Stimulated activated CD8-positive, alpha-beta memory T cell treated with anti-CD3 and anti-CD28 coated beads, Interleukin-7, amount 100 ng/mL, for 24 hours (primary cell): ENCODE results near the gene ECPAS.
"Not testable (repeated sequence)": the region's sequence is repeated elsewhere in the genome, so short reads cannot be mapped to it uniquely, and the experiment has no call there.

Experiments
- DNase-seq: peaks from one replicate; pipeline ENCODE4 v3.0.0-alpha.2; 2020; ENCODE audit warnings: low read depth

The ECPAS gene

DNA sequence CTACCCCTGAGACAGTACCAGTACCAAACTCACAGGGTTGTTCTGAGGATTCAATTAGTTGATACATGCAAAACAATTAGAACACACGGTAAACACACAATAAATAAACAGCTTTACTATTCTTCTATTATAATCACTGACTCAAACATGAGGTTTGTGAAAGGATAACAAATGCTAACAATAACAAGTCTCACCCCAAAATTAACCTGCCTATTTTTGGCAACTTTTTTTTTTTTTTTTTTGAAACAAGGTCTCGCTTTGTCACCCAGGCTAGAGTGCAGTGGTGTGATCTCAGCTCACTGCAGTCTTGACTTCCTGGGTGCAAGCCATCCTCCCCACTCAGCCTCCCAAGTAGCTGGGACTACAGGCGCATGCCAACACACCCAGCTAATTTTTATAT is 6.5 kb downstream of the ECPAS start:
- DNase-seq = no peak

DNA sequence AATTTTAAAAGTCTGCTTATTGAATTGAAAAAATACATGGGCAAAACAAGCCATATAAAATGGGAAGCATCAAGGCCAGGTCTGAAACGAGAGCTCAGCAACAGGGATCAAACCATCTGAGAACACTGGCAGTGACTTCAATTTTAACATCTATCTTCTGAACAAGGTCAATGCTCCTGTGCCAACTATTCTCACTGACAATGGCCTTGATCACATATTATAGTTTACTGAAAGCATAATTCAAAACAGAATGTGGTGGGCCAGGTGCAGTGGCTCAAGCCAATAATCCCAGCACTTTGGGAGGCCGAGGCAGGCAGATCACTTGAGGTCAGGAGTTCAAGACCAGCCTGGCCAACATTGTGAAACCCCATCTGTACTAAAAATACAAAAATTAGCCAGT is 9.0 kb downstream of the ECPAS start:
- DNase-seq = no peak

DNA sequence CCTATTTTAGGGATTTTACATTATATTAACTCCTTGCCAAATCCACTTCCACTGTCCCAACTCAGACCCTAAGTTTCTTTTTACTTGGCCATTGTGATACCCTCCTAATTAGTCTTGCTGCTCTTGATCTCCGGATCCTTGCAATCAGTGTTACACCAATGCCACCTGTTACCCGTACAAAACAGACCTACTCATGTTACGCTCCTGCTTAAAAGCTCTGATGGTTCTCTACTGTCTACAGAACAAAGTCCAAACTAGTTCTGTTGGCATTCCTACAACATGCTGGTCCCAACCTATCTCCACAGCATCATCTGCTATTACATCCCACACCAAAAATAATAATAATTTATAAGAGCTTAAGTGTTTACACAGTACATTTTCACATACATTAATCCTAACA is 9.8 kb downstream of the ECPAS start:
- DNase-seq = no peak

DNA sequence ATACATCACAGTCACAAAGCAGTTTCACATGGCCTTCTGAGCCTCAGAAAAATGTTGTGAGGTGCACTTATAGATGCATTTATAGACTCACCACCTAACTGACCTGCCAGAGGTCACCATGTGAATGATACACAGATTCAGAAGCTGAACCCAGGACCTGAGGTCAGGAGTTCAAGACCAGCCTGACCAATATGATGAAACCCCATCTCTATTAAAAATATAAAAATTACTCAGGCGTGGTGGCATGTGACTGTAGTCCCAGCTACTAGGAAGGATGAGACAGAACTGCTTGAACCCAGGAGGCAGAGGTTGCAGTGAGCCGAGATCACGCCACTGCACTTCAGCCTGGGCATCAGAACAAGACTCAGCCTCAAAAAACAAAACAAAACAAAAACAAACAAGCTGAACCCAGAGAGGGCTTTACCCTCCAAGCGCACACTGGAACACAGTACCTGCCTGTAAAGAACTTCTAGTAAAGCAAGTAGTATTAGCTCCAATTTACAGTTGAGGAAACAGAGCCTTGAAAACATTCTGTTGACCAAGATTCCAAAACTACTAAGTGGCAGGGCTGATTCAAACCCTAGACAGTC is 16.3 kb downstream of the ECPAS start:
- DNase-seq = no peak

DNA sequence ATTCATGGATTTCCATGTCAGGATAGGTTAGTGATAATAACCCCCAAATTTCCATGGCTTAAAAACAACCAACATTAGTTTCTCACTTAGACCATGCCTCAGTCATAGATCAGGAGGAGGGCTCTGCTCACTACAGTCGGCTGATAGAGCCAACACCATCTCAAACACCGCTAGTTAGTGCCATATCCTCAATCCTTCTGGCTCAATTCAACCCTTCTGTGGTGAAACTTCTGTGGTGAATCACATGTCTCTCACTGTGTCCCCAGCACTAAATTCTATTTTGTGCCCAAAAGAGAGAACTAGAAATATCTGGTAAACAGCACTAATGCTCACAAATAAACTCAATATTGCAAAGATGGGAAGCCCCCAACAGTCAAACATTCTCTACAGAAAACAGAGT is 21.1 kb downstream of the ECPAS start:
- DNase-seq = no peak

DNA sequence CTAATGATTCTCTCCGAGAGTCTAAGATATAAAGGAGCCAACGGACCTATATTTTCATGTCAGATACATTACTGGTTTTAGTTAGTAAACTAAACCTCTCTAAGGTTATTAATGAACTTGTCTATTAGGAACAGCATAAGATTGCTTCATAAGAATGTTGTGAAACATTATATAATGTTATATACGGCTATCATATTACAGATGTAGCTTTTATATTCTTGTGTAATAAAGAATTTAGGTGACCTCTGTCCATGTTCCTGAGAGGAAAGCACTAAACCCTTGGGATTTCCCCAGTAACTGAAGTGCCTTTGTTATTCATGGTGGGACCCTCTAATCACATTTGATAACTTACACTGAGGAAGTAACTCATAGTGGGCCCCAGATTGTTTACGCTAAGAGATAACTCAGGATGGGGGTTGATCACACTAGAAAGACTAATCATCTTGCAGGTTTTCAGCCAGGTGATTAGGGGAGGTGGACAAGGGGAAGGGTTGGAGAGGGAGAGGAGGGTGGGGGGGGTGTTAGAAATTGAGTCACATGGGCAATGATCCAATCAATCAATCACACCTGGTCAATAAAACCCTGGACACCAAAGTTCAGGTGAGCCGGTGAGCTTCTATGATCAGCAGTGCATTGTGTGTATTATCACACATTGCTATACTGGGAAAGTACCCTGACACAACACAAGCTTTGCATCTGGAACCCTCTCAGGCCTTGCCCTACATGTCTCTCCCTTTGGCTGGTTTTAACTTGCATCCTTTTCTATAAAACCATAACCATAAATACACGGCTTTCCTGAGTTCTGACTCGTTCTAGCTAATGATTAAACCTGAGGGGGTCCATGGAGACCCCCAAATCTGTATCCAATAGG is 25.8 kb downstream of the ECPAS start:
- DNase-seq = no peak

DNA sequence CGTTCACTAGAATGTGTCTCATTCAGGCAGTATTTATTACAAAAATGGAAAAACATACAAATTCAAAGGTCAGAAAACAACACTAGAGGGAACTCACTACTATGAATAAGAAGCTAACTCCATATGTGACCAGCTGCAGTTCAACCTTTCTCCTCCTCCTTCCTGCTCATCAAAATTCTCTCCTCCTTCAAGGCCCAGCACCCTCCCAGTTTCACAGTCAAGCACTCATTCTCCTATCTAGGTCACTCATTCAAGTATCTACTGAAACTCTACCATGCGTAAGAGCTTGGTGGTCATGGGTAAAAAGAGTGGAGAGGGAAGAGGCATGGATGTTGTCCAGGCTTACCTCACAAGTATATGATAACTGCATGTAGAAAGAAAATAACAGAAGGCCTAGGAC is 27.7 kb downstream of the ECPAS start:
- no peak for DNase-seq

DNA sequence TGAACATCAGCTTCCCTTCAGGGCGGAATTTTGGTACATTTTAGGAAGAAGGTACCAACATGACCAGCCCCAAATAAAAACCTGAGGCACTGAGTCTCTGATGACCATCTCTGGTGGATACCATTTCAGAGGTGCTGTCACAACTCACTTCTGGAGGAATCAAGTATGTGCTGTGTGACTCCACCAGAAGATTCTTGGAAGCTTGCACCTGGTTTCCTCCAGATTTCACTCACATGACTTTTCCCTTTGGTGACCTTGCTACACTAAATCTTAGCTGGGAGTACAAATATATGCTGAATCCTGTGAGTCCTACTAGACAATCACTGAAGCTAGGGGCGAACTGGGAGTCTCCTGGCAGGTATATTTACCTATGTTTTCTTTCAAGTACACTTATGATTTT is 28.5 kb downstream of the ECPAS start:
- no peak for DNase-seq

DNA sequence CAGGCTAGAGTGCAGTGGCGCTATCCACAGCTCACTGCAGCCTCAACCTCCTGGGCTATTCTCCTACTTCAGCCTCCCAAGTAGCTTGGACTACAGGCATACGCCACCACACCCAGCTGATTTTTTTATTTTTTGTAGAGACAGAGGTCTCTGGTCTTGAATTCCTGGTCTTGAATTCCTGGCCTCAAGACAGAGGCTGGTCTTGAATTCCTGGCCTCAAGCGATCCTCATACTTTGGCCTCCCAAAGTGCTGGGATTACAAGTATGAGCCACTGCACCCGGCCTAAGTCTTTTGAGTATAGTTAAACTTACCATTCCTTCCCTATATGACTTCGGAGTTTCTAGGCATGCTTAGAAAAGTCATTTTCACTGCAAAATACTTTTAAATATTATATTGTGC is 29.4 kb downstream of the ECPAS start:
- DNase-seq = no peak

DNA sequence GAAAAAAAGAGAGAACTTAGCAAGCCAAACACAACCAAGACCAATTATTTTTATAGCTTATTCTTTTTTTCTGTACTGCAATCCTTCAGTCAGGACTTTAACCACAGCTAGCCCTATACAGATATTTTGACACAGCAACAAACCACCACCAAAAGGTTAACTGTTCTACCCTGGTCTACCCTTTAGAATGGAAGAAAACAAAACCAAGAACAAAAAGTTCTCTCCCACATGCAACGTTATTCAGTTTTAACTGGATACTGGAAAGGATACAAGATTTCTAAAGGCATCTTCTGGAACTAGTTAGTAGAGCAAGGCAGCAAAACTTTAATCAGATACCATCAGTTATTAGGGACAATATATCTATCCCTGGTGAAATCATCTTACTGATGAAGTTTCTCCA is 32.6 kb downstream of the ECPAS start:
- DNase-seq = no peak

DNA sequence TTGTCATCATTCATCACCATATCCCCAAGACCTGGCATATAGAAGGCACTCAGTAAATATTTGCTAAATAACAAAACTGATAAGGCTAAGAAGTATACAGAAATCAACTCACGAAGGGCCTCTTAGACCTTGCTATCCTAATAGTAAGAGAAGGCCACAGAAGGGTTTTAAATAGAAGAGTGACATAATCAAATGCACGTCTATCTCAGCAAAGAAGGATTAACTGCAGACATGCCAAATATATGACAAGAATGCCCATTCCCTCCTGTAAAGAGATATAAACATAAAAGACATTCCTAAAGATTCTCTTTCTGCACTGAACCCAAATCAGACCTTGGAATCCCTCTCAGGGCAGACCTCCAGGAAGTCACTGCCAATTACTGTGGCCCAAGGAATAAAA is 34.1 kb downstream of the ECPAS start:
- DNase-seq = no peak

DNA sequence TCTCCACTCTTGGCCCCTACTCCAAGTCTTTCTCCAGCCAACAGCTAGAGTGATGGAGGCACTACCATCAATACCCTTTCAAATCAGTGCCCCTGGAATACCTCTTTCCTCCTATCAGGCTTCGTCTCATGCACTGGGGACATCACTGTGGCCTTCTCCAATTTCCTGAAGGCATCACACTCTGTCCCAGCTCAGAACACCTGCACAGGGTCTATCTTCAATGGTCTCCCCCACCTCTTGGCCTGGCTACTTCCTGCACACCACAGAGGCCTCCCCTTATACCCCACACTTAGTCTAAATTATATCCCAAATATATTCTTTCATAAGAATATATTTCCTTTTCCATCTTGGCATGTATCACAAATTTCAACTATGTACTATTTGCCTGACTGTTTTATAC is 34.5 kb downstream of the ECPAS start:
- DNase-seq = no peak

DNA sequence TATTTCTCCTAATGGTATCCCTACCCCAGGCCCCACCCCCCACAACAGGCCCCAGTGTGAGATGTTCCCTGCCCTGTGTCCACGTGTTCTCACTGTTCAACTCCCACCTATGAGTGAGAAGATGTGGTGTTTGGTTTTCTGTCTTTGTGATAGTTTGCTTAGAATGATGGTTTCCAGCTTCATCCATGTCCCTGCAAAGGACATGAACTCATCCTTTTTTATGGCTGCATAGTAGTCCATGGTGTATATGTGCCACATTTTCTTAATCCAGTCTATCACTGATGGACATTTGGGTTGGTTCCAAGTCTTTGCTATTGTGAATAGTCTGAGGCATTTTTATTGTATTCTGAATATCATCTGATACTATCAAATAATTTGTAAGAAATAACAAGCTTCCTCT is 38.4 kb downstream of the ECPAS start:
- not testable (repeated sequence) for DNase-seq

DNA sequence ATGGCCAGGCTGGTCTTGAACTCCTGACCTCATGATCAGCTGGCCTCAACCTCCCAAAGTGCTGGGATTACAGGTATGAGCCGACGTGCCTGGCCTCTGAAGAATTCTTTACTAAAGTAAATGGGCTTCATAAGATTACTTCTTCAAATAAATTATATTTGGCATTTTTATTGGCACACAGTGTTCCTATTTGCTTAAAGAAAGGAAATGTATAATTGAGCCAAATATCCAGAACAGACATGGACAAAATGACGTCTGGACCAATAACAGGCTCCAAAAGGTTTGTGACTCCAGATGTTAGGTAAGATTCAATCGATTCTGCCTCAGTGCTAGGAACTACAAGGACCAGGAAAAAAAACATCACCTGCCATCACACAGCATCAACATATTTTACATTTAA is 40.7 kb downstream of the ECPAS start:
- DNase-seq = no peak

DNA sequence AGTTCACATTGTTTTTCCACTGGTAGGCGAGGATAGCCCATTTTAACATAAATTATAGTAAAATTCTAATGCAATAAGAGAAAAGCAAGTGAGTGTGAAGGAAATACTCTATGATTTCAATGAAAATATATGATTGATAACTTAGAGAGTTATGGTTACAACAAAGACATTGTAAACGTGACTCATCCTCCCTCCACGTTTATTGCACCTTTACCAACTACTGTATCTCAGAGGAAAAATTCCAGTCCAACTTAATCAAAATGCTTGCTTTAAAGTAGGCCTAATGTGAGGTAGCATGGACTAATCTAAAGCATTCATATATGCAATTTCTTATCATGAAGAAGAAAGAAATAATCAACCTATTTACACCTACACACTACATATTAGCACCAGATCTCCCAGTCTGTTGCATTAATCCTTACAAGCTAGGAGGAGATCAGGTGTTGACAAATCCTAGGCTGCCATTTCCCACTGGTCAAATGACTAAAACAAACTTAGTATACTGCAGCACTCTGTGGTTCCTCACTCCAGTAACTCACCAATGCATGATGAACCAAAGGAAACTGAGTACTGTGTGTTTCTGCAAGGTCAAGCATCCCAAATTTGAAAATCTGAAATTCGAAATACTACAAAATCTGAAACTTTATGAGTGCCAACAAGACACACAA is 41.7 kb downstream of the ECPAS start:
- no peak for DNase-seq

DNA sequence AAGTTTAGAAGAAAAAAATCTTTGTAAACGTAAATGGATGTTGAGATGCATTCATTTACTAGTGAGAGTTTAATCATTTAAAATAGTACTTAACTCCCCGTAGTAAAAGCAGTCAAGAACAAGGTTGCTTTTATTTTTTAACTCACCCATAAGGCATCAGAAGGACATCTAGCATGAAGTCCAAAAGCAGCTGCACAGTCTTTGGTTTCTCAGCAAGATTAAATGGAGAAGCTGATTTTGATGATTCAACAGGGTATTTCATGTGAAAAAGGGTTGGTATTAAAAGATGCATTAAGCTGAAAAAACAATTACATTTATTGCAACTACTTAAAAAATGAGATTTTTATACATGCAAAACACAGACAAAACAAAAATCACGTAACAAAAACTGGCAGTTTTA is 44.0 kb downstream of the ECPAS start:
- DNase-seq = no peak

DNA sequence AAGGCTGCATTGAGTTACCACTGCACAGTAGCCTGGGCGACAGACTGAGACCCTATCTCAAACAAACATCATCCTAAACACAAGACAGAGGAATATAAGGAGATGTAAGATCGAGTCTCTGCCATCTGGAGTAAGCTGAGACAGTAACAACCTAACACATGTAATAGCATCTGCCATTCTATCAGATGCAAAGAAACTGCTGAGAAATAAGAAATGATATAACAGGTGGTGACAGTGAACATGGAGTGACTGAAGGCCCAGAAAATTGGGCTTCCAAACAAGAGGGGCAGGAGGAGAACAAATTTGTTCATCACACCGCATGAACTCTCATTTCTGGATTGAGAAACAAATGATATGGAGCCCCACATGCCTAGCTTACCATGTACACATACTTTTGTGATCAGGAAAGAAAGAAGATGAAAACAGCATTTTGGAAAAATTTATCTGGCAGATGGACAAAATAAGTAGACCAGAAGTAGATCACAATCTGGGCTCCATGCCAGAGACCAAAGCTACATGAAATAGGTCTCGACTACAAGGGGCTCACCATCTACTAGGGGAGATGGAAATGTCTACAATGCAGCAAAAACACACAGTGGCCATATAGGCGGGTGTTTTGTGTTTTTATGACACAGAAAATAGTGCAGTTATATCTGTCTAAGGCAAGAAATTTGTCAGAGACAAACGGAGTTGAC is 45.5 kb downstream of the ECPAS start:
- DNase-seq = no peak

DNA sequence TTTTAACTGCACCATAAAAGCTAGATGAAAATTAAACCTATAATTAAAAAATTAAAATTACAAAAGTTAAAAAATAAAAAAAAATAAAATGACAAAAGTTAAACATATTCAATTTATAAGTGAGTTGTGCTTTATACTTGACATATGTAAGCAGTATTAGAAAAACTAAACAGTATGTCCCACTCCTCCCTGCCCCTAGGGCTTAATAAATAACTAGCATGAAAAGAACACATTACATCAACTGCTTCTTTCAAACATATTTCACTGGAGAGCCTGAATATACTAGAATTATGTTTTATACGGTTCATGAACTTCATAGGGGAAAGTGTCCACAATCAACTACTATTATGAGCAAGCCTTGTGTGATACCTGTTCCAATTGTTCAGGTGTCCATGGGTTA is 47.6 kb downstream of the ECPAS start:
- no peak for DNase-seq

DNA sequence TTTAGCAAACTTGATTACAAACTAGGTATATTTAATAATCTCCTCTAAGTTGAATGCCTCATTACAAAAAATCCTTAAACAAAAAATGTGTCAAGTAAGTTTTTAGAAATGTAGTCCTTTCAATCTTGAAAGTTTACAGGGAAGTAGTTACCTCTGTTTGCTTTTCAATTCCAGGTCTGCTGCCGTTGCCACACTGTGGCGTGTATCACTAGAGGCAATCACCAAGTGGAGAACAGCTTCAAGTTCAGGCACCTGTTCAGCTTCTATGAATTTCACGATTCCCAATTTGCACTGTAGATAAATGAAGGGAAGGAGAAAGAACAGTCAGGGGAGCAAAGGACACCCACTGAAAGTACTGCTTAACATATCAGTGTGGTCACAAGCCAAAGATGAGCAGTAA is 51.1 kb downstream of the ECPAS start:
- DNase-seq = no peak

DNA sequence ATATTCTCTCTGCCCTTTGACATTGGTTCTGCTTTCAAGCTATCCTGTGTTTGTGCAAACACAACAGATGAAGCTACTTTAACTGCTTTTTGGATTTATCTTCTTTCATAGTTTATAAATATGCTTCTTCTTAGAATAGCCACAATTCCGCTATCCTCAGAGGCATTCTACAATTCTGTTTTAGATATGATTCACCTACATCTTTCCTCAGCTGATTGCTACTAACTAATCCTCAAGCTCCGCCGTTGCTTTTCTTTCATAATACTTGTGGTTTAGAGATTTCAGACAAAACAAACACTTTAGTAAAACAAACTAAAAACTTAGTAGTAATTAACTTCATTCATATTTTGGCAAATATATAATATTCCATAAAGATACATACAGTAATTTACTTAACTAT is 52.5 kb downstream of the ECPAS start:
- DNase-seq = no peak

DNA sequence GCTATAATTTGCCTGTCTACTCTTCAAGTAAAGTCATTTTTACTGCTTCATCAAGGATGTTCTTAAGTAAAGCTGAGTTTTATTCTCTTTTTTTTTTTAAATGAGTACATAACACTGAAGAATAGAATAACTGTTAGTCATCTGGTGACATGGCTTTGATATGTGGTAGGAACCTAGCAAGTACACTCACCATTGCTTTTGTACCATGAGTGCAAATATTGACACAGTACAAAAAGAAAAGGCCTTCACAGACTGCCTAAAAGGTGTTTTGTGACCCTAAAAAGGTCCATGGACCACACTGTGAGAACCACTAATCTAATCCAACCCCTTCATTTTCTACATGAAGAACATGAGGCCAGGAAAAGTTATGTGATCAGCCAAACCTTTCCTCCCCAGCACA is 55.0 kb downstream of the ECPAS start:
- no peak for DNase-seq

DNA sequence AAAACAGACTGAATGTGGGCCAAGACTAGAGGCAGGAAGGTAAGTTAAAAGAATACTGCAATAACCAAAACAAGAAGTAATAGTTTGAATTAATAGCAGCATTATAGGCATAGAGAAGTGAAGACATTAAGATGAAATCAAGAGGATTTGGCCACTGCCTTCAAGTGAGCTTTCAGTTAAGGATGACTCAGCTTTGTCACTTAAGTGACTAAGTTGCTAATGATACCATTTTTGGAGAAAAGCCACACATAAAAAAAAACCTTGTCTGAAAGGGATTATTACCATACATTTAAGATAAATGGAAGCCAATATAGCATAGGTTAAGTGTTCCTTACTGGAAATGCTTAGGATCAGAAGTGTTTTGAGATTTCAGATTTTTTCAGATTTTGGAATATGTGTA is 57.0 kb downstream of the ECPAS start:
- DNase-seq = no peak

DNA sequence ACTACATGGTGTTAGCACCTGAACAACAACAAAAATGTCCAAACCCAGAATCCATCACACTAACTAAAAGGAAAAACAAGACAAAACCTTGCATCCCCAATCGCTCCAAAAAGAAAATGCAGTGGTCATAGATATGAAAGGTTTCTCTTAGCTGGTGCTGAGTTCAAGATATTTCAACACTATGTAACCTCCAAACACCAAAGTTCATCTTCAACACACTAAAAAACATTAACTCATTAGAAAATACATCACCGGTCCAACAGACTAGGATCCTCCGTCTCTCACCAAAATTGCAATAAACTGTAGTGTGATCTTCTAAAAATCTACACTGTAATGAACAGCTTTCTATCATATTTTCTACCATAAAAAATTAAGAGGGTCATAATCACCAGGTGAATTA is 60.8 kb downstream of the ECPAS start:
- DNase-seq = no peak
